ENCODE results near the gene SPTBN5. TPM values are rescaled to one million over a fixed set of nuclear protein-coding genes. Genes with fewer than 3 reads are reported as not detected.

SPTBN5 gene
- total and polyA plus RNA-seq, 2 experiments from 2014 or later = 0.57 to 1.1 TPM

- Histone ChIP-seq H3K4me1 (ENCODE audit: insufficient read depth) (no peaks in the 10 kb centered on the region), H3K36me3 (ENCODE audit: insufficient read depth) (no peaks in the 10 kb centered on the region), H2AFZ (no peak overlapping the region), H3K4me2 (no peak overlapping the region), H3K4me3 (no peak overlapping the region), H4K20me1 (replicated peaks; ENCODE audit: insufficient read depth) (no peaks in the 10 kb centered on the region), H3F3A (replicated peaks; ENCODE audit: low read depth) (no peaks in the 10 kb centered on the region), H3K9me2 (ENCODE audit: insufficient read depth) (no peaks in the 10 kb centered on the region), H3K27me3 (ENCODE audit: insufficient read depth) (no peaks in the 10 kb centered on the region), H3K27ac (ENCODE audit: low read depth) (no peak overlapping the region), H3K79me2 (replicated peaks; ENCODE audit: insufficient read depth) (no peaks in the 10 kb centered on the region)
- H3K4me3 Mint-ChIP-seq = no peak overlapping the region
- ATAC-seq (no peak), DNase-seq (ENCODE audit: low spot score) (no peak)
- H3K27me3 Mint-ChIP-seq (ENCODE audit: insufficient read depth, low read depth, poor library complexity) = peaks cover 9% of the 10 kb centered on the region
- no peaks in the 10 kb centered on the region for H3K36me3 Mint-ChIP-seq (ENCODE audit: low read depth)
- H3K4me1 Mint-ChIP-seq = peaks cover 6% of the 10 kb centered on the region
- no peak overlapping the region for H3K27ac Mint-ChIP-seq
- H3K9me3 Mint-ChIP-seq = no peaks in the 10 kb centered on the region
- TF ChIP-seq POLR2AphosphoS5 (IDR thresholded peaks at IDR 0.05; ENCODE audit: low read depth) (no peak), ZNF331 (CRISPR knock-in tag; IDR thresholded peaks at IDR 0.05; ENCODE audit: low read depth) (no peak), NANOG (IDR thresholded peaks at IDR 0.05; ENCODE audit: borderline replicate concordance) (no peak), EZH2phosphoT487 (IDR thresholded peaks at IDR 0.05; ENCODE audit: unreplicated experiment) (no peak), ETS1 (IDR thresholded peaks at IDR 0.05) (no peak), REST (IDR thresholded peaks at IDR 0.05; ENCODE audit: unreplicated experiment) (no peak), ZNF114 (CRISPR knock-in tag; IDR thresholded peaks at IDR 0.05) (no peak), ZNF462 (CRISPR knock-in tag; IDR thresholded peaks at IDR 0.05) (no peak)
Measured at GRCh38 chr15:41857316-41857715, 36.5 kb downstream of the SPTBN5 start.
